HG03196 (cell line): ENCODE measurements around the gene KDM2B.

ENCODE experiments used
- ATAC-seq: cut with Tn5 transposase; IDR thresholded peaks from one replicate; pipeline ENCODE4 v1.9.1; 2021; ENCODE audit not compliant: unreplicated experiment

KDM2B gene

GRCh38 chr12:121532503-121533393 lies 48.1 kb downstream of the KDM2B start:
- no peak for ATAC-seq

DNA sequence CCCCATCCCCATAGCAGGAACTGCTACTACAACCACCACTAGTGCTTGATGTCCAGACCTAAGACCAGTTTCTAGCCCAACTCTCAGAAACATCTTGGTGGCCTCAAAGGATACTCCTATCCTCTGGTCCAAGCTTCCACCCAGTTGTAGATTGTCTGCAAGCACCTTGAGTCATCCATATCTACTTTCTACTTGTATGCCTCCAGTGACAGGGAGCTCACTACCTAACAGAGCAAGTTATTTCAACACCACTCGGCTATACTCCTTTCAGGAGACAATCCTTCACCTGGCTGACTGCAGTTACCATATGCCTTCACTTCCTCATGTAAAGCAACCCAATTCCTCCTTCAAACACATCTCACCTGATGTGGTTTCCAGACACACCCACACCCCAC lies 49.5 kb downstream of the KDM2B start:
- no peak for ATAC-seq

DNA sequence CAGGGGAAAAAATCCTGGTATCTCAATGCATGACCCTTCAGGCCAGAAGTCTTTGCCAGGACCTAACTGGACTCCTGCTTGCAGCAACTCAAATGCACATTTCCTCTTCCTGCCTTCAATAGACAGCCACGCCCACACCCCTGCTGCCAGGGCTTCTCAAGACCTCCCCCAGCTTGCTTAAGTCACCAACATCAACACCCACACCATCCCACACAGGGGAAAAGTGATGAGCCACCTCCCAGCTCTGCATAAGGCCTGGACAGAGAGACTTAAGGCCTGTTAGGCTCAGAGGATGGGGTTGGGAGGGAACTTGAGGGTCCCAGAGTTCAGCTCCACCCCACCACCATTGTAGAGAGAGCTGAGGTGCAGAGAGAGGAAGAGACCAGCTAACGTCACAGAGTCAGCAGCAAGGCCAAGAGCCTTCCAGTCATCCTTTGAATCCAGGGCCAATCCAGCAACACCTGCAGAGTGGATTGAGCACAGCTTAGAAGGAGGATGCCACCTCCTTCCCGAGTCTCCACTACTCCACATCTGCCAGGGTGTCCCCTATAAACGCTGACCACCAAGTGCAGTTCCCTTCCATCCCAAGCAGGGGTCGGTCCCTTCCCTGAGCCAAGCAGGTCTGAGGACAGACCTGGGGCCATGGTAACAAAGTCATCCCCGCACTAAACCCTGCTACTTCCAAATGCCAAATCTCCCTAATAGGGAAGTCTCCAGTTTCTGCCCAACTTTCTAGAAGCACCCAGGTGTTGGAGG lies 50.0 kb downstream of the KDM2B start:
- ATAC-seq = no peak

DNA sequence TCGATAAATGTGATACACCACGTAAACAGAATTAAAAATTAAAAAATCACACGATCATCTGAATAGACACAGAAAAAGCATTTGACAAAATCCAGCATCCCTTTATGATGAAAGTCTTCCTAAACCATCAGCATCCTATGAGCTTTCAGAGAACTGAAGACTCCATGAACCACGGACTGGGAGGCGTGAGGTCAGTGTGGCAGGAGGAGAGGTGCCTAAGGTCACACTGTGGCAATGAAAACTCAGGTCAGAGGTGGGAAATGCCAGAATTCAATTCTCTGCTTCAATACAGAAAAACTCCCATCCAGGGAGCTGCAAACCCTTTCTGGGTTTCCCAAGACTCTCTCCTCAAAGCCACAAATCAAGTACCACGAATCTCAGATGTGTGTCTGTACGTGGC lies 51.6 kb downstream of the KDM2B start:
- ATAC-seq = no peak

GRCh38 chr12:121525411-121525810 lies 55.4 kb downstream of the KDM2B start:
- ATAC-seq = no peak

DNA sequence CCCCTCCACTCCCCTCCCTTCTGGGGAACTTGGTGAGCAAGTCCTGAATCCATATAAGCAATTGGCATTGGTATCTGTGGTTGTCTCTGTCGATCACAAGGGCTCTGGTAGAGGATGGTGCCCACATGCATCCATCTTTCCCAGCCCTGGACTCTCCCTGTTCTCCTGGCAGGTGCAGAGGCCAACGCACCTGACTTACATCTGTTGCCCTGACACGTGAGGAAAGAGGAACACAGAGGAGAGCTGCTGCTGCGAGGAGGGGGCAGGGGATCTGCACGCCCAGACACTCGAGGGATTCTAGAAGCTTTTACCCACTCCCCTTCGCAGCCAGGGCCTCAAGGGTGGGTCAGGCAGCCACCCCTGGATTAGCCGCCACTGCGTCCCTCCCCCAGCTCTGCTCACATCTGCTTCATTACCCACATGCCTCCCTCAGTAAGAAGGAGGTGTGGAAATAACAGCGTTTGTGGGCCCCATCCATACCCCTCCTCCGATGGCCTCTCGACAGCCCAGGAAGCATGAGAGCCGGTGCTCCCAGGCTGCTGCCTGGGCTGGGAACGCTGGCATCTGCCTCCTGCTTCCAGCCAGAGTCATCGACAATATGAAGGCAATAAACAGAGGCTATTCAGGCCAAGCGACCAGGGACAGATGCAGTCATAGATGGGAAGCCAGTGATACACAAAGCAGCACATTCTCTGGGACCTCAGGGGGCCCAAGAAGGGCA lies 56.5 kb downstream of the KDM2B start:
- ATAC-seq = no peak

GRCh38 chr12:121523741-121524140 lies 57.1 kb downstream of the KDM2B start:
- no peak for ATAC-seq

GRCh38 chr12:121522971-121523370 lies 57.9 kb downstream of the KDM2B start:
- no peak for ATAC-seq

DNA sequence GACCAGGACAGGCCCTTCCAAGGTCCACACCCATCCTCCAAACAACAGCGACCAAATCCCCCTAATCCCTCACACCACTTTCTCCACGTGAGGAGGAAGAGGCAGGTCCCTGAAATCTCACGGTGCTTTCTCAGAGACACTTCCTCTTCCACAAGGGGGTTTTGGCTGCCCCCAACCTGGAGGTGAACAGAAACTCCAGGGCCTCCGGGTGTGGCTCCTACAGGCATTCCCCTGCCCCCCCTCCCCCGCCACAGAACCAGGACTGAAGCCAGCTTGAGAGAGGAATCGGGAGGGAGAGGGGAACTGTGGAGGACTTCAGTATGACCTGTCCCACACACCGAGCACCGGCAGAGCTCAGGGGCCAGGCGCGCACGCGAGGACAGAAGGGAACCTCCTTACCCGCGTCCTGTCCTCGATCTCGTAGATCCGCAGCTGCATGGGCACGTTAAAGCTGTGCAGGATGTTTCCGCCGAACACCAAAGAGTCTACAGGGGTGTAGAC lies 60.2 kb downstream of the KDM2B start:
- no peak for ATAC-seq

- ATAC-seq = no peak
Measured at GRCh38 chr12:121520119-121520518, 60.7 kb downstream of the KDM2B start.

DNA sequence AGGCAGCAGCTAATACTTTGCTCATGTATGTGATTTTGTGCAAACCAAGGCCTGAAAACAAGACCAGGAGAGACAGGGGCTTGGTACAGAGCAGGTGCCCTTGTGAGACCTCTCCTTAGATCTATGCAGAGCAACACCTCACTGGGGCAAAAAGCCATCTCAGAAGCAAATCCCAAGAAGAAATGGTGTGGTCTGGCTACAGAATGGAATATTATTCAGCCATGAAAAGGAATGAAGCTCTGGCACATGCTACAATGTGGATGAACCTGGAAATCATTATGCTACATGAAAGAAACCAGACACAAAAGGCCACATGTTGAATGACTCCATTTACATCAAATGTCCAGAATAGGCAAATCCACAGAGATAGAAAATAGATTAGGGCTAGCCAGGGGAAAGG lies 61.6 kb downstream of the KDM2B start:
- no peak for ATAC-seq

DNA sequence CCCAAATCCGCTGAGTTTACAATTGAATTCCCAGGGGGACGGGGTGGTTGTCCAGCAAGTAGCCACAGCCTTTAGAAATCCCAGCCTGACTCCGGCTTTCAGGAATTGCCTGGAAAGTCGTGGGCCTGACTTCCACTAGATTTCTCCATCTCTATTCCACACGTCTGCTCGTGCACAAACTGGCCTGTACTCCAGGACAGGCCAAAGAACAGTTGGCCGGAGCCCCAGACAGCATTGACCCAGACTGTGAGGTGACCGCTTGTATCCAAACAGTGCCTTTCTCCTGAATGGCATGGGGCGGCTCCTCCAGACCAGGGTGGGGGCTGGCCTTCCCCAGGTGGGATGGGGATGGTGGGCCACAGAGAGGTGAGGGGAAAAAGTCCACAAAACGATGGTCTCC lies 62.2 kb downstream of the KDM2B start:
- no peak for ATAC-seq

DNA sequence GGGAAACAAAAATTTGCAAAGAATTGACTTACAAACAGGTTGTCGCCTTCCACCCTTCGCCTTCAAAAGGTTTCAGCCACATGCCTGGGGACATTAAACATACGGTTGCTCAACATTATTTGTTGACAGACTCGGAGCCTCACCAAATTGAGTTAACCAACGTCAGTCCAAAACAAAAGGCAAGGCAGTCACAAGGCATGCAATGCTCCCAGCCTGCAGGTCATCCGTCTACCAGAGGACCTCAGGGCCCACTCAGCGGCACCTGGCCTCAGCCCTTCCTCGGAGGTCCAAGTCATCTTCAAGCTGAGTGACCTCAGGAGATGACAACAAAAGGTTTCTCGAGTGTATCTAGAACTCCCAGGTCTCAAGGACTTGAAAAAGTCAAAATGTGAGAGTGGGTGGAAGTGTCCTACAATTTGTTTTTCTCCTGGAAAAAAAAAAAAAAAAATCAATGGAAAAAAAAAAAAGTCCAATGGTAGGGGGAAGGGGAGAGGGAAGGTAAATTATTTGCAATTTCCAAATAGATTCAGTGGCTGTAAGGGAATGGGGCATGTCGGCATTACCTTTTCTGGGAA lies 64.3 kb downstream of the KDM2B start:
- ATAC-seq = no peak

- ATAC-seq = no peak
Measured at GRCh38 chr12:121515615-121516014, 65.2 kb downstream of the KDM2B start.

- ATAC-seq = peak; percentile 24
Measured at GRCh38 chr12:121514184-121514742, 66.6 kb downstream of the KDM2B start.

DNA sequence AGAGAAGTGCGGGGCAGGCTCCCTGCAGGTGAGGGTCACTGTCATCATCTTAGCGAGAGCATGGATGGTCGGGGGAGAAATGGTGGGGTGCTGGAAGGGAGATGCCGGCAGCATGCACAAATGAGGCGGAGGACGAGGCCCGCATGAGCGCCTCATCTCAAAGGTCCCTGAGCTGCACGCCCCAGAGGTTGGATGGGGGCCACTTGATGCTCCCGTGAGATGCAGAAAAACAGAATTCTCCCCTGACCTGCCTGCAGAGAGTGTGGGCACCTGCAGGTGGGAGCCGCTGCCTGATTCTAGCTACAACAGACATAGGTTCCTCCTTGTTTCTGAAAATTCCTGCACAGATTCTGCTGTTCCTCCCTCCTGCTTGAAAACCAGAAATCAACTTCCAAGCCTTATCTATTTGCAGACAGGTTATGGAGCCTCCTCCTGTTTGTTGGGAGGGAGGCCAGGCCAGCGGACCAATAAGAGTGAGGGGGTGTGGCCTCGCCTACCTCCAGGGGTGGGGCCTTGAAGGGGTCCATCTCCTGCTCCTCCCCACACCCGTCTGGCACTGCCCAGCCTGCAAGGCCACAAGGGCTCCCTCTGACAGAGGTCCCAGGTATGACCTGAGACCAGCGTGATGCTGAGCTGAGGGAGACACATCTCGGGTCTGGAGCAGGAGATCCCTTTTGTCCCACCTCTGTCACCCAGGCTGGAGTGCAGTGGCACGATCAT lies 67.2 kb downstream of the KDM2B start:
- peak; percentile 61 for ATAC-seq

DNA sequence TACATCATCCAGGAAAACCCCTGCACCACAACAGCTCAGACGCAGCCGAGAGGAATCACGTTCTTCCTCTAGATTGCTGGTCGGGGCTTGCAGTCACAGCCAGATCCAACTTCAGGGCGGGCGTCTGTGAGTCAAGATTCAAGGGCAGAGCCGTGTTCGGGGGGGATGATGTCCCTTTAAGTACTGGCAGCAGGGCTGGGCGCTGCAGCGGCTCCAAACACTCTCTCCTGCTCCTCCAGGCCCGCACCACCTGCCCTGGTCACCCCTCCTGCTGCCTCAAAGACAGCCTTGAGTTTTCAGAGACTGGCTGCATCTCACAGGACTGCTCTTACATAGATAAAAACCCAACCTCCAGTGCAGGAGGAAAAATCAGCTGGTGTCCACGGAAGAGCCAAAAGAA lies 68.3 kb downstream of the KDM2B start:
- no peak for ATAC-seq

GRCh38 chr12:121511916-121512315 lies 68.9 kb downstream of the KDM2B start:
- ATAC-seq = no peak

DNA sequence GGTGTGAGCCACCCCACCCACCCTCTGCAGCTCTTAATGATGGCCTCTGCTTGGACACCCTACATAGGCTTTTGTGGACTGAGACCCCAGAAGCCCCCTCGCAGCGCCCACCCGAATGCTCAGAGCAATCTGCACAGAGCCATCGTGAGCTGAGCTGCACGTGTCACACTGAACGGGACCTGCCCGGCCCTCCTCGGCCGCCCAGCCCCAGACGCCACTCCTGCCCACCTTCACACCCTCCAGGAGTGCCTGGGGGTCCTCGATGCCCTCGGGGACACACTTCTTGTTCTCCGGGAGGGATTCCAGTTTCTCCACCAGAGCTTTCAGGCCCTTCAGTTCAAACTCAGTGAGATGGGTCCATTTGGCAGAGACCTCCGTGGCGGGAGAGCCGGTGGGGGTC lies 71.5 kb downstream of the KDM2B start:
- no peak for ATAC-seq

GRCh38 chr12:121508533-121508932 lies 72.3 kb downstream of the KDM2B start:
- no peak for ATAC-seq
